Measurements from ENCODE around the gene ANKS1B.

Gene ANKS1B

GRCh38 chr12:98922871-98923270 is 1061.9 kb downstream of the ANKS1B start:
- DNase-seq (ENCODE audit: low read depth), result no peak
- H3K4me3 ChIP-seq (ENCODE audit: low read depth, low read length), result no peak overlapping the region
- TF ChIP-seq CTCF (IDR thresholded peaks at IDR 0.05; ENCODE audit: control insufficient read depth, extremely low read depth, insufficient read depth), result no peak

- H3K4me3 ChIP-seq (ENCODE audit: low read depth, low read length), result no peak overlapping the region
- no peak for DNase-seq (ENCODE audit: low read depth)
- no peak for TF ChIP-seq CTCF (IDR thresholded peaks at IDR 0.05; ENCODE audit: control insufficient read depth, extremely low read depth, insufficient read depth)
Observed at GRCh38 chr12:98918176-98918863, 1066.4 kb downstream of the ANKS1B start.

DNA sequence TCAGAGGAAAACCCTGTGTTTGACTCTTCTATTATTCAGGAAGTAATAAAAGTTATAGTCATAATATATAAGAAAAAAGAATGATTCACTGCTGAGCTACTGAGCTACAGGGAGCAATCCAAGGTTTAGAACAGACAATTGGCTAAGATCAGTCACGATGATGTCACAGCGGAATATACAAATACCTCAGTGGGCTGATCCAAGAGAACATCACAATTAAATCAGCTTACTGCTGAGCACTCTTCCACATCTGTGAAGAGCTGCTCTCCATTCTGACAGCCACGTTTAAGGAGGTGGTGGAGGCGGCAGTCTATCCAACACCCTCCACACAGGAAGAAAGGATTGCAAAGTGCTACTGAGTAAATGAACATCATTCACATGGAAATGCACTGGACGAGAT is 1068.6 kb downstream of the ANKS1B start:
- no peak for DNase-seq (ENCODE audit: low read depth)
- TF ChIP-seq CTCF (IDR thresholded peaks at IDR 0.05; ENCODE audit: control insufficient read depth, extremely low read depth, insufficient read depth), result no peak
- no peak overlapping the region for H3K4me3 ChIP-seq (ENCODE audit: low read depth, low read length)

- no peak for TF ChIP-seq CTCF (IDR thresholded peaks at IDR 0.05; ENCODE audit: control insufficient read depth, extremely low read depth, insufficient read depth)
- no peak overlapping the region for H3K4me3 ChIP-seq (ENCODE audit: low read depth, low read length)
- DNase-seq (ENCODE audit: low read depth), result no peak
Observed at GRCh38 chr12:98912401-98912974, 1072.2 kb downstream of the ANKS1B start.

- no peak for TF ChIP-seq CTCF (IDR thresholded peaks at IDR 0.05; ENCODE audit: control insufficient read depth, extremely low read depth, insufficient read depth)
- DNase-seq (ENCODE audit: low read depth), result no peak
- H3K4me3 ChIP-seq (ENCODE audit: low read depth, low read length), result no peak overlapping the region
Observed at GRCh38 chr12:98911396-98911795, 1073.3 kb downstream of the ANKS1B start.

- DNase-seq (ENCODE audit: low read depth), result no peak
- no peak overlapping the region for H3K4me3 ChIP-seq (ENCODE audit: low read depth, low read length)
- no peak for TF ChIP-seq CTCF (IDR thresholded peaks at IDR 0.05; ENCODE audit: control insufficient read depth, extremely low read depth, insufficient read depth)
Observed at GRCh38 chr12:98909746-98910145, 1075.0 kb downstream of the ANKS1B start.

GRCh38 chr12:98908866-98909265 is 1075.9 kb downstream of the ANKS1B start:
- no peak for TF ChIP-seq CTCF (IDR thresholded peaks at IDR 0.05; ENCODE audit: control insufficient read depth, extremely low read depth, insufficient read depth)
- H3K4me3 ChIP-seq (ENCODE audit: low read depth, low read length), result no peak overlapping the region
- DNase-seq (ENCODE audit: low read depth), result no peak
